ENCODE measurements around the gene ST6GAL2.

DNA sequence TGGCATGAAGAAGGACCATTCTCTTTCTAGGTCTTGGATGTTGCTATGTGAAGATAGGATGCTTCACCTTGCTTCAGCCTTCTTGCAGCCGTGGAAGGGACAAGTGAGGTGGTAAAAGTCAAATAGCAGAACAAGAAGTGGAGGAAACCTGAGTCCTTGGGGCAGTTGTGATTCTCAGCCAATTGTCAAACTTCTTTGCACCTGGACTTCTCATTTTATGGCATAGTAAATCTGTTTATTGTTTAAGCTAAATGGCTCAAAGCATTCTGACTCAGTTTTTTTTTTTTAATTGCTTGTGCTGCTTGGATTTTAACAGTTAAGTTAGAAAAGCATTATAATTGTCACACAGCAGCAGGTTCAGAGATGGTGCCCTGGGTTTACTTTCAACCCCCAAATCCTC is 33.0 kb upstream of the ST6GAL2 start:
- no peak for TF ChIP-seq POLR2A (conservative IDR thresholded peaks at IDR 0.05)
- TF ChIP-seq, protein P1, sequence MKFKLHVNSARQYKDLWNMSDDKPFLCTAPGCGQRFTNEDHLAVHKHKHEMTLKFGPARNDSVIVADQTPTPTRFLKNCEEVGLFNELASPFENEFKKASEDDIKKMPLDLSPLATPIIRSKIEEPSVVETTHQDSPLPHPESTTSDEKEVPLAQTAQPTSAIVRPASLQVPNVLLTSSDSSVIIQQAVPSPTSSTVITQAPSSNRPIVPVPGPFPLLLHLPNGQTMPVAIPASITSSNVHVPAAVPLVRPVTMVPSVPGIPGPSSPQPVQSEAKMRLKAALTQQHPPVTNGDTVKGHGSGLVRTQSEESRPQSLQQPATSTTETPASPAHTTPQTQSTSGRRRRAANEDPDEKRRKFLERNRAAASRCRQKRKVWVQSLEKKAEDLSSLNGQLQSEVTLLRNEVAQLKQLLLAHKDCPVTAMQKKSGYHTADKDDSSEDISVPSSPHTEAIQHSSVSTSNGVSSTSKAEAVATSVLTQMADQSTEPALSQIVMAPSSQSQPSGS (CRISPR knock-in tag; IDR thresholded peaks at IDR 0.05), result no peak
